ENCODE measurements around the gene CBX4. TPM values are rescaled to one million over a fixed set of nuclear protein-coding genes. Genes with fewer than 3 reads are reported as not detected.

The CBX4 gene
- total and polyA plus RNA-seq, 2 of the 13 experiments (the other 11 are each of a cell fraction or from before 2014, with no cell fraction given), result 25.8 to 50.8 TPM

GRCh38 chr17:79848370-79848766 is 9.1 kb upstream of the CBX4 start:
- no peak for ATAC-seq
- no peak overlapping the region for H3K4me3 ChIP-seq (replicated peaks in 1 of 3; ENCODE audit: insufficient read depth in 1 of 3, low read depth in 2 of 3, low read length in 3 of 3)
- DNase-seq (ENCODE audit: low spot score), result no peak
- no peaks in the 10 kb centered on the region for H3K79me2 ChIP-seq (ENCODE audit: insufficient read depth, low read length)
- no TSS peak for BruUV-seq (replicated peaks)
- no peak for TF ChIP-seq HNF1A (IDR thresholded peaks at IDR 0.05; ENCODE audit: low read depth)
- TF ChIP-seq HNF1A (CRISPR knock-in tag; IDR thresholded peaks at IDR 0.05; ENCODE audit: borderline replicate concordance), result no peak
- TF ChIP-seq FOXO4 (CRISPR knock-in tag; conservative IDR thresholded peaks at IDR 0.05), result 0 out of 2 replicates have a peak, but pooled peaks have one; percentile 73
- TF ChIP-seq ZNF362 (CRISPR knock-in tag; IDR thresholded peaks at IDR 0.05; ENCODE audit: borderline replicate concordance), result no peak
- 0 out of 2 replicates have a peak, but pooled peaks have one; percentile 0 for TF ChIP-seq AHR (CRISPR knock-in tag; IDR thresholded peaks at IDR 0.05)
- no peak for TF ChIP-seq ONECUT2 (CRISPR knock-in tag; IDR thresholded peaks at IDR 0.05)
- peaks cover 82% of the 10 kb centered on the region for H3K4me1 ChIP-seq (ENCODE audit: insufficient read depth, low read length)
- H4K20me1 ChIP-seq (ENCODE audit: insufficient read depth, low read length), result no peaks in the 10 kb centered on the region
- no peaks in the 10 kb centered on the region for H3K9me3 ChIP-seq (ENCODE audit: low read length)
- no peaks in the 10 kb centered on the region for H3K36me3 ChIP-seq (replicated peaks in 1 of 2; ENCODE audit: control insufficient read depth in 1 of 2, insufficient read depth in 2 of 2, low read length in 2 of 2)
- in situ Hi-C loops (cut with HindIII; ENCODE audit: extremely low pct_ligation_motif_present, low pct_unique_long_range_greater_than_20kb) (no loop called here), intact Hi-C loops (cut with micrococcal nuclease; ENCODE audit: unreplicated experiment) (loop anchor here (5.0 kb wide), 1 partner anchor 79 kb away; no protein-coding TSS in a partner anchor)
- H2AFZ ChIP-seq (ENCODE audit: low read length), result no peak overlapping the region
- H3K27ac ChIP-seq (ENCODE audit: extremely low read length, insufficient read depth, low read length), result no peak overlapping the region
- no peak for FAIRE-seq
- POLR2A ChIA-PET, result interaction anchor here (0.5 to 2.9 kb wide), 3 partner anchors 9 to 143 kb away, joined by 3 to 7 read pairs (median 7); partner anchors contain the start of gene CBX4
- 27% methylated on average over 8 of the region's 8 CpGs for WGBS (ENCODE audit: low lambda C conversion rate)
- no peaks in the 10 kb centered on the region for H3K27me3 ChIP-seq (ENCODE audit: control insufficient read depth in 1 of 2, insufficient read depth in 2 of 2, low read length in 2 of 2)
- CTCF ChIA-PET (ENCODE audit: low intra/inter-chr PET ratio, low total read pairs), result no interaction called here
- H3K9ac ChIP-seq (ENCODE audit: insufficient read depth, low read depth, low read length), result no peak overlapping the region
- H3K4me2 ChIP-seq (ENCODE audit: low read depth, low read length), result no peak overlapping the region
